DMS153 treated with DMSO at 0.1 percent for 48 hours (cell line): ENCODE data around the gene SEC22A.

ENCODE experiments used
- DNase-seq: peaks from one replicate; lab custom pipeline; 2025; ENCODE audit not compliant: unreplicated experiment; lab: John Stamatoyannopoulos, UW

The SEC22A gene

DNA sequence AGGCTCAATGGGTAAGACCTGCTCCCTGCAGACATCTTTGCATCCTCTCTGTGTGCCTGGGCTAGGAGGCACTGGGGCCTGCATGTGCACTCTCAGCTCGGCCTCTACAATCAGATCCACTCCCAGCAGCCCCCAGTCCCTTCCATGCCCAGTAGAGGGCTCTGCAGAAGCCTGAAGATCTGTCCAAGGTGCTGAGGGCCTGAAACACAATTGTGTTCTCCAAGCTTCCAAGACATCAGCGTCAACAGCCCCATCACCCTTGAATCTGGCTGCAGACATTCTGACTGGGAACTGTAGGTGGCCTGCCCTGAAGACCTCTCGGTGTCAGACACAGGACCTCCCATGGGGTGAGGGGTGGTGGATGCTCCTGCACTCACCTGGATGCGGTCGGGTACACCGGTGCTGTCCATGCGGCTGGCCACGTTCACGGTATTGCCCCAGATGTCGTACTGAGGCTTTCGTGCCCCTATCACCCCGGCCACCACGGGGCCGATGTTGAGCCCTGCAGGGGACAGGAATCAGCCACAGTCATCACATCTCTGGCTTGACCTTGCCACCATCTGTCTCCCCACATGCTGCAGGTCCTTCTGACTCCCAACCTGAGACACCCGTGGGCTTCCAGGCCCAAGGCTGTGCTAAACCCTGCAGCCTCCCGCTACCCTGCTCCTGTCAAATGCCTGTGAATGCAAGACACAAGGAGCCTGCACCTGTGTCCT lies 84.7 kb downstream of the SEC22A start:
- DNase-seq: no peak

DNA sequence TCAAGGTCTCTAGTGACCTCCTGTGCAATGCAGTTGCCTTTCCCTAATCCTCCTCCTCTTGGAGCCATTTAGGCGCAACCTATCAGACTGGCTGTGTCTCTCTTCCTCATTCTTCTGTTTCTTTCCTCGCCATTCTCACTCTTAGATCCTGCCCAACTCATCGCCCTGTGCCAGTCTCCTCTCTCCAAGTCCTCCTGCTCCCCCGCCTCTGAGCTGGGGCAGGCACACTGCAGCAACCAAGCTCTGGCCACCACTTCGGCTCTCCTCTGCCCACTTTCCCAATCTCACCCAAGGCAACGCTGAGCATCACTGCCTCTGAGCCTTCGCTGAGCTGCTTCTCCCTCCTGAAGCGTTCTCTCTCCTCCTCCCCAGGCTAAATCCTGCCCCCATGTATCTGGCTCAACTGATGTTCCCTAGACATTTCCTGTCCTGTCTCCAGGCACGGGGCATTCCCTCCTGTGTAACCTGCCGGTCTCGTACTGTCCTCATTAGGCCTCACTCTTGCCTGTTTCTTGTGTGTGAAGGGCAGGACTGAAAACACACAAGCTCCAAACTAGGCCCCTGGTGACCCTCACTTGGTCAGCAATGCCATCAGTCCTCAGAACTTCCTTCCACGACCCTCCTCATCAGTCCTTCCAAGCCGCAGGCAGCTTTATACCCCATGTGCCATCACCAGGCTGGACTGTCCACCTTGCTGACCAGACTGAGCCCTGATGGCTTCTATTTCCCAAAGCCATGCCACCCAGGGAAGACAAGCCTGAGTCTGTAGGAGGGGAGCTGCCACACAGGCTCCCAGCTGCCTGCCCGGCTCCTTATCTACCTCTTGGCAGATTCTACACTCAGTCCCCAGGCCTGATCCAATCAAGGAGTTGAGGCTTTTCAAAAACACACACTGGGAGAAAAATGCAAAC lies 85.6 kb downstream of the SEC22A start:
- no peak for DNase-seq

DNA sequence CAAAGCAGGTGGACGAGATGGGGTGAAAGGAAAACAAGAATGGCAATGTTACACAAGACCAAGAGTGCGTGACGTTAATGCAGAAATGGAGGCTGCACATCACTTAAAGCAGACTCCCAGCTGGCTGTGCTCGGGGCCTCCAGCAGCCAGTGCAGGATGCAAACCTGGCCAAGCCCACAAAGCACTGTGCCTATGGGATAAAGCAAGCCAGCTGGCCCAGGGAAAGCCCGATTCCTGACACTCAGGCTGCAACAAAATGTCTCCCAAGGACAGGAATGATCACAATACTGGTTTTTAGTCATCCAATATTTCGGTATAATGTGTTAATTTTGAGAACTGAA lies 86.2 kb downstream of the SEC22A start:
- no peak for DNase-seq

DNA sequence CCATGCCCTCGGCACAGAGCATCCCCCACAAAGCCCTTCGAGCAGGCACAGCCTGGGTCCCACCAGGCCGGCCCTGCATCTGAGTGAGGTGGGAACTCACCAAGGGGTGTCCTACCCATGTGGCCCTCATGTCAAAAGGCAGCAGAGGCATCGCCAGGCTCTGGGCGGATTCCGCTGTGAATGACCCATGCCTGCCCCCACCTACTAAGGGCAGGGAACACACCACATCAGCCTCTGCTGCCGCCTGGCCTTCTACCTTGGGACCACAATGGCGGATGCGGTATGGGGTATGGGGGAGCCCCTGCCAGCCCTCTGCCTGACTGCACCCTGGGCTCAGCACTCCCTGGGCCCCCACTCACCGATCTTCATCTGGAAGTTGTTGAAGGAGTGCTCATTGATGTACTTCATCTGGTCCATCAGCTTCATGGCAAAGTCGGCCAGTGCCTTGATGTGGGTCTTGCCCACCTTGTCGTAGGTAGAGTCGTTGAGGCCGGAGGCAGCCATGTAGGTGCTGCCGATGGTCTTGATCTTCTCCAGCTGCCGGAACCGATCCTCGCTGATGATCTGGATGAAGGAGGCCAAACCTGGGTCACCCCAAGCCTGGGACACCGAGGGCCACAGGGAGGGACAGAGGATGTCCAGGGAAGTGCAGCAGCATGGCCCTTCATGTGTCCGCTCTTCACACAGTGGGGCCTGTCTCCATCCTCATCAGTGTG lies 87.8 kb downstream of the SEC22A start:
- DNase-seq: no peak

DNA sequence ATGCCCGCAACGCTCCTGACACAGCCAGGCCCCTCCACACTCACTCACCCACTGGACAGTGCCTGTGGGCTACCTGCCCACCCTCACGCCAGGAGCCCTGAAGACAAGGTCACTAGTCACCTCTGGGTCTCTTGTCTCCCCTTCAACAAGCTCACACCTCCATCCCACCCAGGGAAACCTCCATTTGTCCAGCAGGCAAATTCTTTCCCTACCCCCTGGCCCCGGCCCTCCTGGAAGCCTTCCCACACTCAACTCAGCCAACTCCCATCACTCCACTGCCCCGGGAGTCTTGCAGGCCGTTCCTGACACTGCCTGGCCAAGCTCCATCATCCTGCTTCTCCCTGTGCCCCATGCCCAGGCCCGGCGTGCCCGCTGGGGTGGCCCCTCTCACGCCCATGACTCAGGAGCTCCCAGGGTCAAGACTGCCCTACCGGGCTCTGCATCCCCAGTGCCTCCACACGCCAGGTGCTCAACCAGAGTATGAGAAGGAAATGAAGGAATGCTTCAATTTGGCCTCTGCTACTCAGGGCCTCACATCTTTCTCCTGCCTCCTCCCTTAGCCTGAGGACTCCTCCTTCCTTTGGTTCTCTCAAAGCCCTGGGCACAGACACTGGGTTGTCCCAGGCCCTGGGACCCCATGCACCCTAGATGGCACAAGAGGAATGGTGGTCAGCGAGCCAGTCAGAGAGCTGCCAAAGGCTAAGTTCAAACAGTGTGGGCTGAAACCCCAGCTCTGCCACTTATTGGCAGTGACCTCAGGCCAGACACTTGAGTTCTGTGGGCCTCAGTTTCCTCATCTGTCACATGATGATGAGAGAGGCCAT lies 88.6 kb downstream of the SEC22A start:
- DNase-seq: no peak

DNA sequence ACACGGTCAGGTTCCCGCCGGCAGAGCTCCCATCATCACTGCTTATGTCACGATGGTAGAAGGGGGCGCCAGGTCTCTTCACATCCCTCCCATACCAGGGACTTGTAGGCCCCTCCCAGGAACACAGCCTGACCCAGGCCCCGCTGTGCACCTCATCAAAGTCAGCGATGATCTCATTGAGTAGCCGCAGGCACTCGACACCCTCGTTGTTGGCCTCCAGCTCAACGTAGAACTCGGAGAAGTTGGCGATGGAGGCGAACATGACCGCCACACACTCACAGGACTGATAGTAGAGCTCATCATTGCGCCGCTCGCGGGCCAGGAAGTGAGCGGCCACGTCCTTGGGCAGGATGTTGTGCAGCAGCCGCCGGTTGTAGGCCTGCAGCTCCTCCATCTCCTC lies 89.2 kb downstream of the SEC22A start:
- no peak for DNase-seq

DNA sequence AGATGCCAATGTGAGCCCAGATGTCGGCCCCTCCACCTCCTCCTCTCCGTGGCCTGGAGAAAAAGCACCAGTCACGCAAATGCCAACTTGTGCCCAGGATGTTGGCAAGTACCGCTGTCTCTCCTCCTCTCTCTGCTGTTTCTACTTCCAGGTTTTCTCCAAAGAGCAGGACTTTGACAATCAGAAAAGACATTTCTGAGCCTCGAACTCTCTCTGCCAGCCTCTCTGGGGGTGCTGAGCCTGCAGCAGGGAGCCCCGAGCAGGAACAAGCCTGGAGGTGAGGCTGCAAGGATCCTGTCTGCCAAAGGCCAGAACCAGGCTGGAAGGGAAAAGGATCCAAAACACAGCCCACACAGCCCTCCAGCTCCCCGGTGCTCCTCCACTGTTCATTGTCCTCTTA lies 89.7 kb downstream of the SEC22A start:
- DNase-seq: no peak

DNA sequence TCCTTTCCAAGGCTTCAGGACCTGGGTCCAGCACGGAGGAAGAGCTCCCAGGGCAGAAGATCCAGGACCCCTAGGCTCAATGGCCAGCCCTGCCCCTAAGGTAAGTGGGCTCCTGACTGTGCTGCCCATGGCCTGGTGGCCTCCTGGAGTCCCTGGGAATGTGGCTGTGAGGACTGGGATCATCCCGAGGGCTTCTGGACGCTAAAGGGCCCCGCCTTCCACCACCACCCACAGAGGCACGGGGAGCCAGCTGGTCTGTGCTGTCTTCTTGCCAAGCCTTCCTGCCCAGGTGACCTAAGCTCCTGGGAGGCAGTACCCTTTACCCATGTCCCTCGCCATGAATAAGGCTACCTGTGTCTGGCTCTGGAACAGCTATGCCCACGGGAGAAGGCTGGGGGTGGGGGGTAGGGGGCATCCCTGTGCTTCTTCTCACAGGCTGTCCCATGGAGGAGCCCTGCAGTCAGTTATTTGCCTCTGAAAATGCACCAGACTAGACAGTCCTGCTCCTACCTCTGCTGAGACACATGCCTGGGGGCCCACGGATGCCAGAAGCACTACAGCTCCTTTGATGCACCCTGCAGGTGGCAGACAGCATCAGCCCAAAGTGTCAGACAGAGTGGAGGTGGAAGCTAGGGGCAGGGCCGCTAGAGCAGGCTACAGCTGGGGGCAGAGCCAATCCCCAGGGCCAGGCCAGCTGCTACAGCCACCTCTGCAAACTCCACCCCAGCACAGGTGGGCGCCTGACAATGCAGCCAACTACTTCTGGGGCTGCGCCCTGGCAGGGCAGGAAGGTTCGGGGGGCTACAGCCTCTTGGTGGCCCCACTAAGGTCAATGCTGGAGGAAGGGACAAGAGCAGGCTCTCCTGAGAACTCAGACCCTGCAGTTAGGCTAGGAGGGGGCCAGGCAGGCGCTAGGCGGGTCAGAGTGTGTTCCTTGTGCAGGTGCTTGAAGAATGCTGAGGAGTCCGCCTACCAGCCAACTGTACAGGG lies 90.9 kb downstream of the SEC22A start:
- DNase-seq: no peak

DNA sequence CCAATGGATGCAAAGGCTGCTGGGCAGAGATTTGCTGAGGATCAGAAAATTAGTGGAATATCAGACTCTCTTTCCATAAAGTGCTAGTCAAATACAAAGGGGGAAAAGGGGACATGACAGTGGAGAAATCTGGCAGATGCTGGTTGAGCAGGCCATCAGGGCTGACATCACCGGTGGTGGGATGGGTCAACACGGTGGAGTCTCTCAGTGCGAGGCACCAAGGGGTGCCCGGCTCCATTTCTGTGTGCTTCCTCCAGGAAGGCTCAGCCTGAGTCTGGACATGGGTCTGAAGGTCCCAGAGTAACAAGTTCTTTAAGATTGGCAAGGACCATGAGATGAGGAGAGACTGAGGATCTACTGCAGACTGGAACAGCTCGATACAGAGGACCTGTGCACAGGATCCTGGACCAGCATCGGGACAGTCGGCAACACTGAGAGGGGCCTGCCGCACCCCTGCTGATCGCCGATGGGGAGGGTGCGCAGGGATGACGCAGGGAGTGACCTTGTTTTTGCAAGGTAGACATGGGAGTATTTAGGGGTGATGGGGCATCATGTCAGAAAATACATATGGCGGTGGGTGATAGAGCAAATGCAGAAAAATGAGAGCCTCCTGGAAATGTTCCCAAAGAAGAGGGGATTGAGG lies 92.7 kb downstream of the SEC22A start:
- DNase-seq: no peak

DNA sequence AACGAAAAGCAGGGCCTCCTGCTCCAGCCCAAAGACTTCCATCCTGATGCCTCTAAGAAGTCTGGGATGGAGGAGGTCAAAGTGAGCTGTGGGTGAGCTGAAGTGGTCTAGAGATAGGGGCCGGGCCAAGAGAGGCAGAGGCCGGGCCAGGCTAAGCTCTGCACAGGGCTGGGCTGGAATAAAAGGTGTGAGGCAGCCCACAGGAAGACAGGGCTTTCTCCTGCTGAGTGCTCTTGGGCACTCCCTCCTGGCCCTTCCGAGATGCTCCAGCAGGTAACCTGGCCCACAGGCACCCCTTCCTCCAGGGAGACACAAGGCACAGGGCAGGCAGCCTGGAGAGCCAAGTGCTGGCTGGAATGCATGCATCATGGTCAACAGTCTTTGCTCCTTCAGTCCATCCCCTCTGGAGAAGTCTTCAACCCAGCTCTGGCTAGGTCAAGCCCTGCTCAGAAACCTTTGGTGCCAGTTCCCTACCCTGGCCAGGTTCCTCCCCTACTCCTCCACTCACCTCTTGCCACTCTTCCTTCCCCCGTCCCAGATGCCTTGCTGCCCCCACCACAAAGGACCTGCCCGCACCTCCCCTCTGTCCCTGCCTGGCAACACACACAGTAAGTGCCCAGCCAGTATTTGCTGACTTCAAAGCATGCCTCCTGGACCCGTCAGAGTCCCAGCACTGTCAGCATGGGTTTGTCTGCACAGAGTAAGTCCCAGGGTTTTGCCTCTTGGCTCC lies 93.6 kb downstream of the SEC22A start:
- no peak for DNase-seq

DNA sequence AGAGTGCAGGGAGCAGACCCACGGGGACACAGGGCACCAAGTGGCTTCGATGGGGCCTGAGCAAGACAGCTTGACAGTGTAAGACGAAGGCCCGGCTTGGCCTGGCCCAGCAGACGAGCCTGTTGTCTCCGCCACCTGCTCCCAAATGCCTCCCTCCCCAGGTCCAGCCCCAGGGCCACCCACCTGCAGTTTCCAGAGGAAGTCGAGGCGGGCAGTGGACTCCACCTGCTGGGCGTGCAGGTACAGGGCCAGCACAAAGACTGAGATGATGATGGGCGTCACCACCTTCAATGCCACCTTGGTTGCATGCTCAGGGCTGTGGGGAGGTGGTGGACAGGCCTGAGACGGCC lies 94.1 kb downstream of the SEC22A start:
- DNase-seq: no peak

DNA sequence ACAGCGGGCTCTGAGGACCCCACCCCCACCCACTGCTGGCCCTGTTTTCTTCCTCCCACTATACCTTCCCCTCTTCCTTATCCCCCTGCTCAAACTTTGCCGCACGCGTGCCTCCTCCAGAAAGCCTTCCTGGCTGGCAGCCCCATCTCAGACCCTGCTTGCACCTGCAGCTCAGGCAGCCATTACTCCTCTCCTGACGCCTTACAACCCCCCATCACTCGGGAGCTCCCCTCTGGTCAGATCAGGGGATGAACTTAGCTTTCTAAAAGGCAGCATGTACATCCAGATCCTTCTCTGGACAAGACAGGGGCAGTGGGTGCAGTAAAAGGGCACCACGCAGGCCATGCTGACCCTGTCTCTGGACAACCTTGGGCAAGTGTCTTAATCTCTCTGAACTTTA lies 94.5 kb downstream of the SEC22A start:
- DNase-seq: no peak

DNA sequence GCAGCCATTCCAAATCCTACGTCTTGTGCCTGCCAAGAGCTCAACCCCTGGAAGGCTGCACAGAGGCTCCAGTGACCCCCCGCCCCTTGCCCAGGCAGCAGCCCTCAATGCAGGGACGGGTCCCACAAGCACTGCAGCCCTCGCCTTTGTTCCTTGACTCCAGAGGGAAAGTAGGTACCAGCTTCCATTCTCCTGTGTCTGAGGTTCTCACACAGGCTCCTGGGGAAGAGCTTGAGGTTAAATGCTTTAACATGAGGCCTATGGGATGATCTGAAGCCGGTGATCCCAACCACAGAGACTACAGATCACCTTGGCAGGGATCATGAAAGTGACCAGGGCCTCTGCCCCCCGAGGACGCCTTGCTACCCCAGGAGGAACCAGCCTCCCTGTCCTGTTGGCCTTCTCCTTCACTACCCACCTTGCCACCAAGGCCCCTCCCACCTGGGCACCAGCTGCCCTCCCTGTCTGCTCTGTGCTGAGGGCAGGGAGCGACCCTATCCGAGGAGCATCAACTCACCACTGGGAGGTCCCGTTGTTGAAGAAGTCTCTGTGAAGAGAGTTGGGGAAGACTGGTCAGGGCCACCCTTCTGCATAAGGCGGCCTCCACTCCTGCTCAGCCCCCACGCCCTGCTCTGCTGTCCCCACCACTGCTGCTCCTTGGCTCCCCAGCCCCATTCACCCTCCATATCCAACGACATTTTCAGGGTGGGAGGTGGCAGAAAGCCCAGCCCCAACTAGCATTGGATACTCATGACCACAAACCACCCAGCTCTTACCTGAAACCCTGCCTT lies 95.3 kb downstream of the SEC22A start:
- DNase-seq: no peak

DNA sequence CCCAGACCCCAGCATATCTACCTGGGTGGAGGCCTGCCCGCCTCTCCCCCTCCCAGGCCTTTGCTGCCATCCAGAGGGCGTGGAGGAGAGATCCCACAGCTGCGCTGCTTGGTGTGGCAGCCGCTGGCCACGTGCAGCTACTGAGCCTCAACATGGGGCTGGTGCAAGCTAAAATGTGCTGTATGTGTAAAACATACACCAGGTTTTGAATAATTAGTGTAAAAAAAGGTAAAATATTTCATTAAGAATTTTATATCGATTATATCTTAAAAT lies 95.8 kb downstream of the SEC22A start:
- DNase-seq: no peak

DNA sequence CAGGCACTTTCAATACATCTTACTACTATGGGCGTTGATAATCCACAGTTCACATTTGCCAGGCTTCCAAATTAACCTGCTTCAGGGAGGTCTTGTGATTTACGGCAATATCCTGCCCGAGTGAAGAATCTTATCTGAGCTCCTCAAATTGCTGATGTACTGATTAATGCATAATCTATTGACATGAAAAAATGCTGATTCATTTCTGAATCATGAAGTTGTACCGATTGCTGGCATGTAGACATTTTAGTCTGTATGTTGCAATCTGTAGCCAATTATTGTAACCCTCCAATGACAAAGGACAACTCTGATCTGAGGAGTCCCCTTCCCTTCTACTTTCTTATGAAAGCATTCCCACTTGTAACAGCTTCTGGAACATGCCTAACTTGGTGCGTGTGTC lies 97.2 kb downstream of the SEC22A start:
- DNase-seq: no peak

DNA sequence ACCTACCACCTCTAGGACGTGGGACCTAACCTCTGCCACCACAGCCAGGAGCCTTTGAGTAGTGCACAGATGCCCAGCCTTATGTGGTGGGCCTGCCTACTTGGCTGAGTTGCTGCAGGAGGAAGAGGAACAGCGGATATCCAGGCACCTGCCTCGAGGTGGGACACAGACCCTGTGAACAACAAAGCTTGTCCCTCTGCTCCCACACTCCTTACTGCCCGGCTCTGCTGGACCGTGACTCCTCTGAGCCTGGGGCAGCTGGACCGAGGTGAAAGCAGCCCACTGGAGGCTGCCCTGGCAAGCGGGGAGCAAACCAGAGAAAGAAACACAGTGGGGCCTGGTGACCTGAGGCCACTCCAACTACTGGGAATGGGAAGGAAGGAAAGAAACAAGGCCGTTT lies 97.8 kb downstream of the SEC22A start:
- no peak for DNase-seq

DNA sequence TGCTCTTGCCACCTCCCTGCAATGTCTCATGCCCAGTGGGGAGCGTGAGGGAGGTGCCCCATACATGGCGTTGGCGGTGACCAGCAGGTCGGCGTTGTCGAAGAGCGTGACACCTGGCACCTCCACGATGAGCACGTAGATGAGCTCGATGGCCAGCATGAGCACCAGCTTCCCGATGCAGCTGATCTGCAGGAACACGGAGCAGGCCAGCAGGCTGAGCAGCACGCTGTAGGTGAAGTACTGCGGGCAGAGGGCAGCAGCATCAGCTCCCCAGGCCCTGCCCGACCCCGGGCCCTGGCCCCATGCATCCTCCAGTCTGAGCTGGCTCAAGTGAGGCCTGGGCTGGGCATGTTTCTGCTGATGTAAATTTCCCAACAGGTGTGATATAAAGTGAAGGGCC lies 98.3 kb downstream of the SEC22A start:
- DNase-seq: no peak

DNA sequence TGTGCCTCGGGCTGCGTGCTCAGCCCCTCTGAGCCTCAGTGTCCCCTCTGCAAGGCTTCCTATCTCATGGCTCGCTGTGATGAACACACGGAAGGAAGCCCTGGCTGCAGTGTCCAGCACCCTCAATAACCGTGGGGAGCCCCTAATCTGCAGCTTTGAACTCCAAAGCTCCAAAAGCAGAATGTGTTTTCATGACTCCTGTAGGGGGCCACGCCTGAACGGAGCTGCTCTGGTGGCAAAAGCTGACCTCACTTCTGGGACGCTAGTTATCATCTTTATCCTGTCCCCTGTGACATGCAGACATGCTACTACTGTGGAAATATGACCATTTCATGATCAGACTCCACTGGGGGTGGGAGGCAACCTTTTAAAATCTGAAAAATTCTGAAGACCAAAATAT lies 98.8 kb downstream of the SEC22A start:
- no peak for DNase-seq
